ENCODE data around the gene CMTR1. TPM values are rescaled to one million over a fixed set of nuclear protein-coding genes. Genes with fewer than 3 reads are reported as not detected.

The CMTR1 gene
- total RNA-seq, 2 donors from 2014 or later: 28.1 to 147 TPM

DNA sequence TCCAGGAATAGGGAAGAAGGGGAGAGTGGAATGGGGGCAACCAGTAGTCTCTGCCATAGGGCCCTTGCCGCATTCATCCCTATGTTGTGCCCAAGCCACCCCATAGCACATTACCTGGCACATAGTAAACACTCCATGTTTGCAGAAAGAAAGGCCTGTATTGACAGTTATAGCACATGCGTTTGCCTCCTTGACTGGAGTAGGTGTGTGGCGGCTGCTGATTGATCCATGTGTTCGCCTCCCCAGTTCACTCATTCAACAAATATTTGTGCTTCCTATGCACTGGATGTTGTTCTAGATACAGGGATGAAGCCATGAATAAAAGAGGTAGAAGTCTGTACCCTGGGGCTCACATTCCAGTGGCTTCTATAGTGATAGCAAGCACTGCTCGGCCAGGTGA is 86.4 kb downstream of the CMTR1 start:
- Histone ChIP-seq H3K9me3 (no peaks in the 10 kb centered on the region), H3K27me3 (replicated peaks; ENCODE audit: insufficient read depth) (no peaks in the 10 kb centered on the region), H3K4me1 (replicated peaks) (peaks cover 16% of the 10 kb centered on the region), H3K27ac (no peak overlapping the region), H3K4me3 (no peak overlapping the region), H3K36me3 (no peaks in the 10 kb centered on the region)
- TF ChIP-seq, protein P1, sequence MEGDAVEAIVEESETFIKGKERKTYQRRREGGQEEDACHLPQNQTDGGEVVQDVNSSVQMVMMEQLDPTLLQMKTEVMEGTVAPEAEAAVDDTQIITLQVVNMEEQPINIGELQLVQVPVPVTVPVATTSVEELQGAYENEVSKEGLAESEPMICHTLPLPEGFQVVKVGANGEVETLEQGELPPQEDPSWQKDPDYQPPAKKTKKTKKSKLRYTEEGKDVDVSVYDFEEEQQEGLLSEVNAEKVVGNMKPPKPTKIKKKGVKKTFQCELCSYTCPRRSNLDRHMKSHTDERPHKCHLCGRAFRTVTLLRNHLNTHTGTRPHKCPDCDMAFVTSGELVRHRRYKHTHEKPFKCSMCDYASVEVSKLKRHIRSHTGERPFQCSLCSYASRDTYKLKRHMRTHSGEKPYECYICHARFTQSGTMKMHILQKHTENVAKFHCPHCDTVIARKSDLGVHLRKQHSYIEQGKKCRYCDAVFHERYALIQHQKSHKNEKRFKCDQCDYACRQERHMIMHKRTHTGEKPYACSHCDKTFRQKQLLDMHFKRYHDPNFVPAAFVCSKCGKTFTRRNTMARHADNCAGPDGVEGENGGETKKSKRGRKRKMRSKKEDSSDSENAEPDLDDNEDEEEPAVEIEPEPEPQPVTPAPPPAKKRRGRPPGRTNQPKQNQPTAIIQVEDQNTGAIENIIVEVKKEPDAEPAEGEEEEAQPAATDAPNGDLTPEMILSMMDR (IDR thresholded peaks at IDR 0.05): no peak
- no peak for TF ChIP-seq POLR2AphosphoS5 (IDR thresholded peaks at IDR 0.05)
- no peak for TF ChIP-seq POLR2A (IDR thresholded peaks at IDR 0.05)
- intact Hi-C loops (cut with DNase I): no loop called here
- WGBS: 96% methylated on average over 5 of the region's 5 CpGs
- no peak for DNase-seq (ENCODE audit: low spot score)

DNA sequence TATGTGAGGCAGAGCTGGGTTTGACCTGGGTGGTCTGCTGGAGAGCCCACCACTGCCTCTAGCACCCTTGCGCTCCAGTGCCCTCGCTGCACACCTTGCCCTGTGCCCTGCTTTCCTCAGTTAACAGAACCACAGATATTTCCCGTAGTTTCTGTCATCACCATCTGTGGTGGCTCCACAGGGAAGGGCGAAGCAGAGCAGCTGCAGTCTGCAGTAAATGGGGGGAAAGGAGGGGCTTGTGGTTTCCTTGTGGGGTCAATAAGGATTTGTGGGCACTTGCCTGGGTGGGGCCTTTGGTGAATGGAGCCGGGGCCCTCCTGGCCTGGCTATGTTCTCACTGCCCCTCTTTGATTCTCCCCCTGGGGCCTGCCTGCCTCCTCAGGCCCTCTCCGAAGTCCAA is 87.9 kb downstream of the CMTR1 start:
- no peaks in the 10 kb centered on the region for H3K27me3 ChIP-seq (replicated peaks; ENCODE audit: insufficient read depth)
- no peak overlapping the region for H3K27ac ChIP-seq
- no peaks in the 10 kb centered on the region for H3K9me3 ChIP-seq
- intact Hi-C loops (cut with DNase I): no loop called here
- no peaks in the 10 kb centered on the region for H3K36me3 ChIP-seq
- 74% methylated on average over 6 of the region's 6 CpGs for WGBS
- H3K4me1 ChIP-seq (replicated peaks): peaks cover 11% of the 10 kb centered on the region
- DNase-seq (ENCODE audit: low spot score): no peak
- TF ChIP-seq, protein P1 (IDR thresholded peaks at IDR 0.05): no peak
- TF ChIP-seq POLR2A (IDR thresholded peaks at IDR 0.05) (no peak), POLR2AphosphoS5 (IDR thresholded peaks at IDR 0.05) (no peak)
- no peak overlapping the region for H3K4me3 ChIP-seq

DNA sequence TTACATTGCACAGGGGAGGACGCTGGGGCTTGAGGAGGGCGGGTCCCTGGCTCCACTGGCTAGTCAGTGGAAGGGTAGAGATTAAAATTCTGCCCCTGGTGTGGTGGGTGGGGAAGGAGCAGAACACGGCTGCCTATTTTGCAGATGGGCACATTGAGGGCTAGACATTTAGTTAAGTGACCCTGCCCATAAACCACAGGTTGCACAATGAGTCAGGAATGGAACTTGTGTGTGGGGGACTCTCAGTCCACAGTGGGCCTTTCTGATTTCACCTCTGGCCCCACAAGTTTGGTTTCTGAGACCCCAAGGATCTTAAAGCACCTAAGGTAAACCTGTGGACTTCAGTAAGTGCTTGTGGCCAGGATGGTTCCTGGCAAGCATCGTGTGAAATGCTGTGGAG is 88.7 kb downstream of the CMTR1 start:
- Histone ChIP-seq H3K36me3 (no peaks in the 10 kb centered on the region), H3K27ac (no peak overlapping the region), H3K27me3 (replicated peaks; ENCODE audit: insufficient read depth) (no peaks in the 10 kb centered on the region), H3K9me3 (no peaks in the 10 kb centered on the region), H3K4me3 (no peak overlapping the region), H3K4me1 (replicated peaks) (peaks cover 4% of the 10 kb centered on the region)
- intact Hi-C loops (cut with DNase I): no loop called here
- WGBS: 70% methylated on average over 4 of the region's 4 CpGs
- DNase-seq (ENCODE audit: low spot score): no peak
- TF ChIP-seq, protein P1 (IDR thresholded peaks at IDR 0.05): no peak
- TF ChIP-seq POLR2A (IDR thresholded peaks at IDR 0.05) (no peak), POLR2AphosphoS5 (IDR thresholded peaks at IDR 0.05) (no peak)

DNA sequence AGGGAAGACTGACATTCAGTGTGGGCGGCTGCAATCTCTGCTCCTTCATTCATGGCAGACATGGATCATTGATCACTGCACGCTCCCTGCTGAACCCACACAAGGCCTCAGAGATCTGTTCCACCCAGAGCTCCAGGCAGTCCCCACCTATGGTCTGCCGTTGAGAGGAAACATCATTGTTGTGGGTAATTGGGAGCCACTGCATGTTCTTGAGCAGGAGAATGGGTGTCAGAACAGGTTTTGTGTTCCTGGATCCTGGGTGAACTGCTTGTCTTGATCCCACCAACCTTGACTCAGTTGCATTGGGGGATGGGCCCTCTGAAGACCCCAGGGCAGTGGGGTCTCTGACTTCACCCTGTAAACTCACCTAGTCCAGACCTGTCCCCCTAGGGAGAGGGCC is 89.8 kb downstream of the CMTR1 start:
- intact Hi-C loops (cut with DNase I): no loop called here
- 90% methylated on average over 3 of the region's 3 CpGs for WGBS
- no peak for DNase-seq (ENCODE audit: low spot score)
- H3K9me3 ChIP-seq: no peaks in the 10 kb centered on the region
- H3K27me3 ChIP-seq (replicated peaks; ENCODE audit: insufficient read depth): no peaks in the 10 kb centered on the region
- H3K27ac ChIP-seq: no peak overlapping the region
- H3K4me3 ChIP-seq: no peak overlapping the region
- no peaks in the 10 kb centered on the region for H3K36me3 ChIP-seq
- TF ChIP-seq POLR2A (IDR thresholded peaks at IDR 0.05): no peak
- no peaks in the 10 kb centered on the region for H3K4me1 ChIP-seq (replicated peaks)

DNA sequence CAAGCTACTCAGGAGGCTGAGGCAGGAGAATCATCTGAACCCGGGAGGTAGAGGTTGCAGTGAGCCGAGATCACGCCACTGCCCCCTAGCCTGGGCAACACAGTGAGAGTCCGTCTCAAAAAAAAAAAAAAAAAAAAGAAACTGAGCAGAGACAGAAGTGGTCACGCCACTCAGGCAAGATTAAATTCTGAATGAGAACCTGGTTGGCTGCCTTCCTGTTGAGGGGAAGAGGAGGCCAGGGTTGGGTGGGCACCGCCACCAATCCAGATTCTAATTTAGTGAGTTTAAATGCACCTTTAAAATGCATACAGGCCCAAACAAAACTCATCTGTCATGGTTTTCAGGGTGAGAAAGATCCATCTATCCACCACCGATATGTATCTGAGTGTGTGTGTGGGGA is 90.4 kb downstream of the CMTR1 start:
- 79% methylated on average over 7 of the region's 7 CpGs for WGBS

More for the DNA sequence above, 90.4 kb downstream of the CMTR1 start:
- no peaks in the 10 kb centered on the region for H3K36me3 ChIP-seq
- no peaks in the 10 kb centered on the region for H3K9me3 ChIP-seq
- no peaks in the 10 kb centered on the region for H3K27me3 ChIP-seq (replicated peaks; ENCODE audit: insufficient read depth)
- no peak overlapping the region for H3K27ac ChIP-seq
- TF ChIP-seq POLR2A (IDR thresholded peaks at IDR 0.05) (no peak), POLR2AphosphoS5 (IDR thresholded peaks at IDR 0.05) (no peak)
- TF ChIP-seq, protein P1 (IDR thresholded peaks at IDR 0.05): no peak
- H3K4me1 ChIP-seq (replicated peaks): no peaks in the 10 kb centered on the region
- no peak for DNase-seq (ENCODE audit: low spot score)
- intact Hi-C loops (cut with DNase I): no loop called here
- no peak overlapping the region for H3K4me3 ChIP-seq

All from prostate gland (tissue), 2 donors.